ENCODE measurements around the gene ESYT1.

GRCh38 chr12:56078931-56079722, 48.9 kb upstream of the ESYT1 start:
- TF ChIP-seq, protein P1, sequence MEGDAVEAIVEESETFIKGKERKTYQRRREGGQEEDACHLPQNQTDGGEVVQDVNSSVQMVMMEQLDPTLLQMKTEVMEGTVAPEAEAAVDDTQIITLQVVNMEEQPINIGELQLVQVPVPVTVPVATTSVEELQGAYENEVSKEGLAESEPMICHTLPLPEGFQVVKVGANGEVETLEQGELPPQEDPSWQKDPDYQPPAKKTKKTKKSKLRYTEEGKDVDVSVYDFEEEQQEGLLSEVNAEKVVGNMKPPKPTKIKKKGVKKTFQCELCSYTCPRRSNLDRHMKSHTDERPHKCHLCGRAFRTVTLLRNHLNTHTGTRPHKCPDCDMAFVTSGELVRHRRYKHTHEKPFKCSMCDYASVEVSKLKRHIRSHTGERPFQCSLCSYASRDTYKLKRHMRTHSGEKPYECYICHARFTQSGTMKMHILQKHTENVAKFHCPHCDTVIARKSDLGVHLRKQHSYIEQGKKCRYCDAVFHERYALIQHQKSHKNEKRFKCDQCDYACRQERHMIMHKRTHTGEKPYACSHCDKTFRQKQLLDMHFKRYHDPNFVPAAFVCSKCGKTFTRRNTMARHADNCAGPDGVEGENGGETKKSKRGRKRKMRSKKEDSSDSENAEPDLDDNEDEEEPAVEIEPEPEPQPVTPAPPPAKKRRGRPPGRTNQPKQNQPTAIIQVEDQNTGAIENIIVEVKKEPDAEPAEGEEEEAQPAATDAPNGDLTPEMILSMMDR (IDR thresholded peaks at IDR 0.05), result peak; percentile 46 to 87 (median 80)
- TF ChIP-seq EP300 (IDR thresholded peaks at IDR 0.05) (peak; percentile 10 to 78), POLR2A (IDR thresholded peaks at IDR 0.05) (no peak)
